ENCODE data around the gene STK39. TPM values are rescaled to one million over a fixed set of nuclear protein-coding genes. Genes with fewer than 3 reads are reported as not detected.
"Not testable (repeated sequence)": the region's sequence is repeated elsewhere in the genome, so short reads cannot be mapped to it uniquely, and the experiment has no call there.

The STK39 gene
- total RNA-seq, 1 donor from 2014 or later = 40.5 TPM

- no peak for DNase-seq (ENCODE audit: low spot score)
Measured at GRCh38 chr2:168138374-168138773, 109.0 kb downstream of the STK39 start.

GRCh38 chr2:168137510-168138180 lies 109.8 kb downstream of the STK39 start:
- DNase-seq (ENCODE audit: low spot score) = no peak

- no peak for DNase-seq (ENCODE audit: low spot score)
Measured at GRCh38 chr2:168136392-168136977, 110.9 kb downstream of the STK39 start.

GRCh38 chr2:168135630-168136029 lies 111.8 kb downstream of the STK39 start:
- DNase-seq (ENCODE audit: low spot score) = no peak

GRCh38 chr2:168135121-168135520 lies 112.3 kb downstream of the STK39 start:
- no peak for DNase-seq (ENCODE audit: low spot score)

GRCh38 chr2:168134485-168134884 lies 112.9 kb downstream of the STK39 start:
- DNase-seq (ENCODE audit: low spot score) = no peak

- DNase-seq (ENCODE audit: low spot score) = no peak
Measured at GRCh38 chr2:168132389-168132788, 115.0 kb downstream of the STK39 start.

GRCh38 chr2:168130346-168130745 lies 117.0 kb downstream of the STK39 start:
- no peak for DNase-seq (ENCODE audit: low spot score)

GRCh38 chr2:168127371-168127770 lies 120.0 kb downstream of the STK39 start:
- DNase-seq (ENCODE audit: low spot score) = no peak

GRCh38 chr2:168122210-168122609 lies 125.2 kb downstream of the STK39 start:
- DNase-seq (ENCODE audit: low spot score) = not testable (repeated sequence)

- DNase-seq (ENCODE audit: low spot score) = no peak
Measured at GRCh38 chr2:168120730-168121129, 126.7 kb downstream of the STK39 start.

- no peak for DNase-seq (ENCODE audit: low spot score)
Measured at GRCh38 chr2:168120310-168120709, 127.1 kb downstream of the STK39 start.

GRCh38 chr2:168119515-168120141 lies 127.8 kb downstream of the STK39 start:
- no peak for DNase-seq (ENCODE audit: low spot score)

- DNase-seq (ENCODE audit: low spot score) = no peak
Measured at GRCh38 chr2:168118733-168119514, 128.5 kb downstream of the STK39 start.

- no peak for DNase-seq (ENCODE audit: low spot score)
Measured at GRCh38 chr2:168116448-168116847, 130.9 kb downstream of the STK39 start.

GRCh38 chr2:168114619-168115018 lies 132.8 kb downstream of the STK39 start:
- no peak for DNase-seq (ENCODE audit: low spot score)

- no peak for DNase-seq (ENCODE audit: low spot score)
Measured at GRCh38 chr2:168114040-168114439, 133.4 kb downstream of the STK39 start.

- no peak for DNase-seq (ENCODE audit: low spot score)
Measured at GRCh38 chr2:168107322-168107721, 140.1 kb downstream of the STK39 start.

- DNase-seq (ENCODE audit: low spot score) = no peak
Measured at GRCh38 chr2:168105127-168105683, 142.2 kb downstream of the STK39 start.

GRCh38 chr2:168097431-168097830 lies 150.0 kb downstream of the STK39 start:
- DNase-seq (ENCODE audit: low spot score) = no peak

GRCh38 chr2:168096158-168096557 lies 151.2 kb downstream of the STK39 start:
- DNase-seq (ENCODE audit: low spot score) = no peak

GRCh38 chr2:168091986-168092385 lies 155.4 kb downstream of the STK39 start:
- no peak for DNase-seq (ENCODE audit: low spot score)
